ENCODE data around the gene NAV2. TPM values are rescaled to one million over a fixed set of nuclear protein-coding genes. Genes with fewer than 3 reads are reported as not detected.

NAV2 gene
- total and polyA plus RNA-seq, 2 experiments from 2014 or later: 26.0 to 45.0 TPM

DNA sequence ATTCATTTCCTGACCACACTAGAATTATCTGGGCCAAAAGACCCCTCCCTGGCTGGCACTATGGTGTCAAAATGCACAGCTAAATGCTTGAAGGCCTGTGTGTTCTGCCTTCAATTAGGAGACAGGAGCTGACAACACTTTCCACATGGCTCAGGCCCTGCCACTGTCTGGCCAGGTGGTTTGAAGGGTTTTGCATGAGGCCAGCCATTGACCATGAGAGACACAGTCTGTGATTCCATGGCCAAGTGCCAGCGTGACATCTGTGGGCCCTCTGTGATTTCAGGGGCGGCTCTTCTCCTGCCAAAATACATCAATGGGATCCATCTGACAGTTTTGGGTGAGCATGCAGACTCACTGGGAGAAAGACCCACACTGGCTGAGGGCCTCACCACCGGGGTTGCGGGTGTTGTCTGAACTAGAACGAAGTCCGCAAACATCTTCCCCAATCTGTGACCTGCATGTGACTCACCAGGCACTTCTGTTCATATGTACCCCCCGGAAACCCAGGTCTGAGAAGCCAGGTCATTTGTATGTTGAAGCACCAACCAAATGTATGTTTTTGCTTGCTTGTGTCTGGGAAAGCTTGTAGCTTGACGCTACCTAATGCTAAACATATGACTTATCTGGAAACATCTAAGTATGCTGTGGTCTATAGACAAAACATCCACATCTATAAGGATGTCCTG, 20.7 kb upstream of the NAV2 start (continued):
- TF ChIP-seq, protein P1, sequence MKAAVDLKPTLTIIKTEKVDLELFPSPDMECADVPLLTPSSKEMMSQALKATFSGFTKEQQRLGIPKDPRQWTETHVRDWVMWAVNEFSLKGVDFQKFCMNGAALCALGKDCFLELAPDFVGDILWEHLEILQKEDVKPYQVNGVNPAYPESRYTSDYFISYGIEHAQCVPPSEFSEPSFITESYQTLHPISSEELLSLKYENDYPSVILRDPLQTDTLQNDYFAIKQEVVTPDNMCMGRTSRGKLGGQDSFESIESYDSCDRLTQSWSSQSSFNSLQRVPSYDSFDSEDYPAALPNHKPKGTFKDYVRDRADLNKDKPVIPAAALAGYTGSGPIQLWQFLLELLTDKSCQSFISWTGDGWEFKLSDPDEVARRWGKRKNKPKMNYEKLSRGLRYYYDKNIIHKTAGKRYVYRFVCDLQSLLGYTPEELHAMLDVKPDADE (IDR thresholded peaks at IDR 0.05): no peak
- no peak for TF ChIP-seq EZH2phosphoT487 (IDR thresholded peaks at IDR 0.05; ENCODE audit: unreplicated experiment)
- TF ChIP-seq POLR2AphosphoS5 (IDR thresholded peaks at IDR 0.05; ENCODE audit: low read depth): no peak
- no peak for TF ChIP-seq NANOG (IDR thresholded peaks at IDR 0.05; ENCODE audit: borderline replicate concordance)
- no peak for TF ChIP-seq CREB1 (CRISPR knock-in tag; IDR thresholded peaks at IDR 0.05; ENCODE audit: low read depth)

DNA sequence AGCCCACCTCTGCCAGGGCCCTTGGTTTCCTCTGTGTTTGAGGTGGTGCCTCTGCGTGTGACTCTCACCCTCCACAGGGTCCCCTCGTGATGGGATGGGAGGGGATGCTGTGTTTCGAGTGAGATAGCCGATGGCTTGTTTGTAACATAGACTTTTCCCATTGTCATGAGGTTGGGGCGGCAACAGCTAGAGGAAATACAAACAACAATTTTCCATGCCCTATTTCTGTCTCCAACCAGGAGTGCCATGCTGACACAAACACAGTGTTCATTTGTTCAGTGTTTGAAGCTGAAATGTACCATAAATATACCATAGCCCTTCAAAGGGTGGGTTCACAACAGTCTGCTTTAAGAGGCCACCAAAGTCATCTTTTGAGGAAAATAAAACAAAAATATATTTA, 19.5 kb upstream of the NAV2 start:
- no peaks in the 10 kb centered on the region for H3K27me3 ChIP-seq (ENCODE audit: insufficient read depth)
- no peak overlapping the region for H2AFZ ChIP-seq
- Mint-ChIP-seq H3K4me3 (no peak overlapping the region), H3K9me3 (no peaks in the 10 kb centered on the region; the same call in 2 of the 3 replicates), H3K27me3 (ENCODE audit: insufficient read depth, low read depth, poor library complexity) (peaks cover 11% of the 10 kb centered on the region), H3K4me1 (peaks cover 7% of the 10 kb centered on the region), H3K36me3 (ENCODE audit: low read depth) (no peaks in the 10 kb centered on the region), H3K27ac (no peak overlapping the region)
- no peaks in the 10 kb centered on the region; the same call in 1 of the 2 replicates for H4K20me1 ChIP-seq (replicated peaks; ENCODE audit: insufficient read depth)
- H3K4me1 ChIP-seq (ENCODE audit: insufficient read depth): no peaks in the 10 kb centered on the region
- H3K27ac ChIP-seq (ENCODE audit: low read depth): no peak overlapping the region
- no peaks in the 10 kb centered on the region for H3K9me2 ChIP-seq (ENCODE audit: insufficient read depth)
- ATAC-seq: no peak
- H3K36me3 ChIP-seq (ENCODE audit: insufficient read depth): 0 out of 2 replicates have a peak, but pooled peaks cover 2% of the 10 kb centered on the region
- H3K4me3 ChIP-seq: no peak overlapping the region
- DNase-seq (ENCODE audit: low spot score): no peak
- no peaks in the 10 kb centered on the region for H3F3A ChIP-seq (replicated peaks; ENCODE audit: low read depth)
- TF ChIP-seq STAT1 (IDR thresholded peaks at IDR 0.05; ENCODE audit: unreplicated experiment) (no peak), NANOG (IDR thresholded peaks at IDR 0.05; ENCODE audit: borderline replicate concordance) (no peak), POLR2AphosphoS5 (IDR thresholded peaks at IDR 0.05; ENCODE audit: low read depth) (no peak), ZNF331 (CRISPR knock-in tag; IDR thresholded peaks at IDR 0.05; ENCODE audit: low read depth) (no peak), EZH2phosphoT487 (IDR thresholded peaks at IDR 0.05; ENCODE audit: unreplicated experiment) (no peak), ZNF114 (CRISPR knock-in tag; IDR thresholded peaks at IDR 0.05) (no peak), JUNB (IDR thresholded peaks at IDR 0.05; ENCODE audit: unreplicated experiment) (no peak), EZH2 (IDR thresholded peaks at IDR 0.05; ENCODE audit: low read depth, unreplicated experiment) (no peak), CREB1 (CRISPR knock-in tag; IDR thresholded peaks at IDR 0.05; ENCODE audit: low read depth) (no peak)
- TF ChIP-seq, protein P2, sequence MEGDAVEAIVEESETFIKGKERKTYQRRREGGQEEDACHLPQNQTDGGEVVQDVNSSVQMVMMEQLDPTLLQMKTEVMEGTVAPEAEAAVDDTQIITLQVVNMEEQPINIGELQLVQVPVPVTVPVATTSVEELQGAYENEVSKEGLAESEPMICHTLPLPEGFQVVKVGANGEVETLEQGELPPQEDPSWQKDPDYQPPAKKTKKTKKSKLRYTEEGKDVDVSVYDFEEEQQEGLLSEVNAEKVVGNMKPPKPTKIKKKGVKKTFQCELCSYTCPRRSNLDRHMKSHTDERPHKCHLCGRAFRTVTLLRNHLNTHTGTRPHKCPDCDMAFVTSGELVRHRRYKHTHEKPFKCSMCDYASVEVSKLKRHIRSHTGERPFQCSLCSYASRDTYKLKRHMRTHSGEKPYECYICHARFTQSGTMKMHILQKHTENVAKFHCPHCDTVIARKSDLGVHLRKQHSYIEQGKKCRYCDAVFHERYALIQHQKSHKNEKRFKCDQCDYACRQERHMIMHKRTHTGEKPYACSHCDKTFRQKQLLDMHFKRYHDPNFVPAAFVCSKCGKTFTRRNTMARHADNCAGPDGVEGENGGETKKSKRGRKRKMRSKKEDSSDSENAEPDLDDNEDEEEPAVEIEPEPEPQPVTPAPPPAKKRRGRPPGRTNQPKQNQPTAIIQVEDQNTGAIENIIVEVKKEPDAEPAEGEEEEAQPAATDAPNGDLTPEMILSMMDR (conservative IDR thresholded peaks at IDR 0.05; ENCODE audit: low read depth in 2 of 2): no peak
- TF ChIP-seq, protein P3, sequence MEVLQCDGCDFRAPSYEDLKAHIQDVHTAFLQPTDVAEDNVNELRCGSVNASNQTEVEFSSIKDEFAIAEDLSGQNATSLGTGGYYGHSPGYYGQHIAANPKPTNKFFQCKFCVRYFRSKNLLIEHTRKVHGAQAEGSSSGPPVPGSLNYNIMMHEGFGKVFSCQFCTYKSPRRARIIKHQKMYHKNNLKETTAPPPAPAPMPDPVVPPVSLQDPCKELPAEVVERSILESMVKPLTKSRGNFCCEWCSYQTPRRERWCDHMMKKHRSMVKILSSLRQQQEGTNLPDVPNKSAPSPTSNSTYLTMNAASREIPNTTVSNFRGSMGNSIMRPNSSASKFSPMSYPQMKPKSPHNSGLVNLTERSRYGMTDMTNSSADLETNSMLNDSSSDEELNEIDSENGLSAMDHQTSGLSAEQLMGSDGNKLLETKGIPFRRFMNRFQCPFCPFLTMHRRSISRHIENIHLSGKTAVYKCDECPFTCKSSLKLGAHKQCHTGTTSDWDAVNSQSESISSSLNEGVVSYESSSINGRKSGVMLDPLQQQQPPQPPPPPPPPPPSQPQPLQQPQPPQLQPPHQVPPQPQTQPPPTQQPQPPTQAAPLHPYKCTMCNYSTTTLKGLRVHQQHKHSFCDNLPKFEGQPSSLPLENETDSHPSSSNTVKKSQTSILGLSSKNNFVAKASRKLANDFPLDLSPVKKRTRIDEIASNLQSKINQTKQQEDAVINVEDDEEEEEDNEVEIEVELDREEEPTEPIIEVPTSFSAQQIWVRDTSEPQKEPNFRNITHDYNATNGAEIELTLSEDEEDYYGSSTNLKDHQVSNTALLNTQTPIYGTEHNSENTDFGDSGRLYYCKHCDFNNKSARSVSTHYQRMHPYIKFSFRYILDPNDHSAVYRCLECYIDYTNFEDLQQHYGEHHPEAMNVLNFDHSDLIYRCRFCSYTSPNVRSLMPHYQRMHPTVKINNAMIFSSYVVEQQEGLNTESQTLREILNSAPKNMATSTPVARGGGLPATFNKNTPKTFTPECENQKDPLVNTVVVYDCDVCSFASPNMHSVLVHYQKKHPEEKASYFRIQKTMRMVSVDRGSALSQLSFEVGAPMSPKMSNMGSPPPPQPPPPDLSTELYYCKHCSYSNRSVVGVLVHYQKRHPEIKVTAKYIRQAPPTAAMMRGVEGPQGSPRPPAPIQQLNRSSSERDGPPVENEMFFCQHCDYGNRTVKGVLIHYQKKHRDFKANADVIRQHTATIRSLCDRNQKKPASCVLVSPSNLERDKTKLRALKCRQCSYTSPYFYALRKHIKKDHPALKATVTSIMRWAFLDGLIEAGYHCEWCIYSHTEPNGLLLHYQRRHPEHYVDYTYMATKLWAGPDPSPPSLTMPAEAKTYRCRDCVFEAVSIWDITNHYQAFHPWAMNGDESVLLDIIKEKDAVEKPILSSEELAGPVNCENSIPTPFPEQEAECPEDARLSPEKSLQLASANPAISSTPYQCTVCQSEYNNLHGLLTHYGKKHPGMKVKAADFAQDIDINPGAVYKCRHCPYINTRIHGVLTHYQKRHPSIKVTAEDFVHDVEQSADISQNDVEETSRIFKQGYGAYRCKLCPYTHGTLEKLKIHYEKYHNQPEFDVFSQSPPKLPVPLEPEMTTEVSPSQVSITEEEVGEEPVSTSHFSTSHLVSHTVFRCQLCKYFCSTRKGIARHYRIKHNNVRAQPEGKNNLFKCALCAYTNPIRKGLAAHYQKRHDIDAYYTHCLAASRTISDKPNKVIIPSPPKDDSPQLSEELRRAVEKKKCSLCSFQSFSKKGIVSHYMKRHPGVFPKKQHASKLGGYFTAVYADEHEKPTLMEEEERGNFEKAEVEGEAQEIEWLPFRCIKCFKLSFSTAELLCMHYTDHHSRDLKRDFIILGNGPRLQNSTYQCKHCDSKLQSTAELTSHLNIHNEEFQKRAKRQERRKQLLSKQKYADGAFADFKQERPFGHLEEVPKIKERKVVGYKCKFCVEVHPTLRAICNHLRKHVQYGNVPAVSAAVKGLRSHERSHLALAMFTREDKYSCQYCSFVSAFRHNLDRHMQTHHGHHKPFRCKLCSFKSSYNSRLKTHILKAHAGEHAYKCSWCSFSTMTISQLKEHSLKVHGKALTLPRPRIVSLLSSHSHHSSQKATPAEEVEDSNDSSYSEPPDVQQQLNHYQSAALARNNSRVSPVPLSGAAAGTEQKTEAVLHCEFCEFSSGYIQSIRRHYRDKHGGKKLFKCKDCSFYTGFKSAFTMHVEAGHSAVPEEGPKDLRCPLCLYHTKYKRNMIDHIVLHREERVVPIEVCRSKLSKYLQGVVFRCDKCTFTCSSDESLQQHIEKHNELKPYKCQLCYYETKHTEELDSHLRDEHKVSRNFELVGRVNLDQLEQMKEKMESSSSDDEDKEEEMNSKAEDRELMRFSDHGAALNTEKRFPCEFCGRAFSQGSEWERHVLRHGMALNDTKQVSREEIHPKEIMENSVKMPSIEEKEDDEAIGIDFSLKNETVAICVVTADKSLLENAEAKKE (CRISPR knock-in tag; IDR thresholded peaks at IDR 0.05): no peak
- TF ChIP-seq, protein P1 (IDR thresholded peaks at IDR 0.05): no peak
- H3K79me2 ChIP-seq (replicated peaks; ENCODE audit: insufficient read depth): no peaks in the 10 kb centered on the region
- H3K4me2 ChIP-seq: no peak overlapping the region

Measured in GM23338 (cell line).